NCI-H2029 (cell line): Measurements from ENCODE around the gene SPARCL1.
A peak's percentile ranks its signal among the peaks of the same experiment; 100 is the strongest.
"Not testable (repeated sequence)": the region's sequence is repeated elsewhere in the genome, so short reads cannot be mapped to it uniquely, and the experiment has no call there.

ENCODE experiments used
- DNase-seq: peaks from one replicate; lab custom pipeline; 2025; lab: John Stamatoyannopoulos, UW

SPARCL1 gene

DNA sequence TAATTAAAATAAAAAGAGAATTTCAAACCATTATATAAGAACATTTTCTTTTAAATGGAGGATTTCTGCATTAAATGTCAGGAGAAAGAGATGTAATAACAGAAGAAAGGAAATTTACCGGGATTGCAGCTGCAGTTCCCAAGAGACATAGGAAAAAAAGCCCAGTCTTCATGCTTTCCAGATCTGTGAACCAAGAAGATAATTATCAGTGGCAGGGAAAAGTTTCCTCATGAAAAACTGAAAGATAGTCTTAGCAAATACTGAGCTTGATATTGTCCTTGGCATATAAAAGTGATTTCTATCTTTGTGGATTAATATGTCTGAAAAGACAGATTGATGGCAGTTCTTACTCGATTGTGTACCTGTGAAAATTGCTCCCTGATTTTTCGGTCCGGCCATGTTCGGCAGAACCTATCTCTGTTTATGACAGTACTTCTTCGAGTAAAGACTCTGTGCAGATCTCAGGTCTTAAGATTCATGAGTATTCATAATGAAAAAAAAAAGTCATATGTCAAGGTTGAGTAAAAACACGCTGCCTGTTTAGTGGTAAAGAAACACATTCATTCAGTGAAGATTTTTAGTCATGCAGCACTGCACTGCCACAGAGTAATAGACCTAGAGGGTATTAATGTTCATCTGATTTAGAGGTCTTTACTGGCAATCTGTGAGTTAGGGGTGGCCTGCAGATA, 29.6 kb downstream of the SPARCL1 start:
- no peak for DNase-seq

DNA sequence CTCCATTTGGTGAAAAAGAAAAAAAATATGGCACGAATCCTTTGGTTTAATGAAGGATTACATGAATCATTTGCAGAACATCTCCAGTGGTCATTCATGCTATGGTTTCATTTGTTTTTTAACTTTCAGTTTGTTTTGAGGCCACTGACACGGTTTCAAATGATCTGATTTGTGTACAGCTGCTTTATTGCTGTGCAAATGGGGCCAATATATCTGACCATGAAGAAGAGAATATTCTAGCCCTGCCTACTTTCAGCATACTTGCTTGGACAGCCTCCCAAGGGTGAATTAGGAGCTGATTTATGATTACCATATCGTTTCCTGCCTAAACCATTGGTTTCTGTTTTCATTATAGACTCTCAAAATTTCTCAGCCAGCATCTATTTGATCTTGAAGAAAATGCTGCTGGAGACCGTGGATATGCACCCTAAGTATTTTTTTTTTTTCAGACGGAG, 30.7 kb downstream of the SPARCL1 start:
- no peak for DNase-seq

GRCh38 chr4:87497578-87497977, 31.6 kb downstream of the SPARCL1 start:
- DNase-seq = no peak

DNA sequence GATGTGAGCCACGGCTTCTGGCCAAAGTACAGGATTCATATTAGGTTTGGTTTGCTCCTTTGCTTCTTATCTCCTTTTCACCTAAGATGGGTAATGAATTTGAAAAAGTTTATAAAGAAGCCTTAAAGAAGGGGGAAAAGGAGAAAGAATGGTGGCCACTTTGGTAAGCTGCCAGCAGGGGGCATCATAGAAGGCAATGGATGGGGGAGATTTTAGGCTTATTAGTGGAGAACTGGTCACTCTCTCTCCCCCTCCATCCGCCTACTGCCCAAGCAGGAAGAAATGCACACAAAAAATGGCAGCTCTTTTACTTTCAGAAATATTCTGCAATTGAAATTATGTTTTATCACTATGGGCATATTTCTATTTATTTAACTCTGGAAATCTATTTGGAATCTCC, 32.0 kb downstream of the SPARCL1 start:
- DNase-seq = no peak

- DNase-seq = no peak
These were observed 36.1 kb downstream of the SPARCL1 start for GRCh38 chr4:87493115-87493514.

DNA sequence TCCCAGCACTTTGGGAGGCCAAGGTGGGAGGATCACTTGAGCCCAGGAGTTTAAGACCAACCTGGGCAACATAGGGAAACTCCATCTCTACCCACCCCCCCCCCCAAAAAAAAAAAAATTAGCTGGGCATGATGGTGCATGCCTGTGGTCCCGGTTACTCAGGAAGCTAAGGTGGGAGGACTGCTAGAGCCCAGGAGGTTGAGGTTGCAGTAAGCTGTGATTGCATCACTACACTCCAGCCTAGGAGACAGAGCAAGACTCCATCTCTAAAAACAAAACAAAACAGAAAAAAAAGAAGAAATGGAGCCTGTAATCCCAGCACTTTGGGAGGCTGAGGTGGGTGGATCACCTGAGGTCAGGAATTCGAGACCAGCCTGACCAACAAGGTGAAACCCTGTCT, 37.3 kb downstream of the SPARCL1 start:
- DNase-seq = not testable (repeated sequence)

GRCh38 chr4:87491436-87491835, 37.7 kb downstream of the SPARCL1 start:
- DNase-seq = no peak

GRCh38 chr4:87490664-87491369, 38.4 kb downstream of the SPARCL1 start:
- DNase-seq = no peak

- DNase-seq = no peak
These were observed 39.5 kb downstream of the SPARCL1 start for GRCh38 chr4:87489678-87490077.

DNA sequence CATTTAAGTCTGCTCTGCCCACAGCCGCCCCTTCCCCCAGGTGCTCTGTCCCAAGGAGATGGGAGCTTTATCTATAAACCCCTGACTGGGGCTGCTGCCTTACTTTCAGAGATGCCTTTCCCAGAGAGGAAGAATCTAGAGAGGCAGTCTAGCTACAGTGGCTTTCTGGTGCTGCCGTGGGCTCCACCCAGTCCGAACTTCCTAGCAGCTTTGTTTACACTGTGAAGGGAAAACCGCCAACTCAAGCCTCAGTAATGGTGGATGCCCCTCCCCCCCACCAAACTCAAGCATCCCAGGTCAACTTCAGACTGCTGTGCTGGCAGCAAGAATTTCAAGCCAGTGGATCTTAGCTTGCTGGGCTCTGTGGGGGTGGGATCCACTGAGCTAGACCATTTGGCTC, 40.5 kb downstream of the SPARCL1 start:
- not testable (repeated sequence) for DNase-seq

DNA sequence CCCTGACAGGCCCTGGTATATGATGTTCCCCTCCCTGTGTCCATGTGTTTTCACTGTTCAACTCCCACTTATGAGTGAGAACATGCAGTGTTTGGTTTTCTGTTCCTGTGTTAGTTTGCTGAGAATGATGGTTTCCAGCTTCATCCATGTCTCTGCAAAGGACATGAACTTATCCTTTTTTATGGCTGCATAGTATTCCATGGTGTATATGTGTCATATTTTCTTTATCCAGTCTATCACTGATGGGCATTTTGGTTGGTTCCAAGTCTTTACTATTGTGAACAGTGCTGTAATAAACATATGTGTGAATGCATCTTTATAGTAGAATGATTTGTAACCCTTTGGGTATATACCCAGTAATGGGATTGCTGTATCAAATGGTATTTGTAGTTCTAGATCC, 45.9 kb downstream of the SPARCL1 start:
- DNase-seq = not testable (repeated sequence)

GRCh38 chr4:87481377-87481776, 47.8 kb downstream of the SPARCL1 start:
- DNase-seq = no peak

- DNase-seq = no peak
These were observed 50.4 kb downstream of the SPARCL1 start for GRCh38 chr4:87478732-87479250.

GRCh38 chr4:87476934-87477333, 52.2 kb downstream of the SPARCL1 start:
- DNase-seq = no peak

- DNase-seq = no peak
These were observed 59.8 kb downstream of the SPARCL1 start for GRCh38 chr4:87469390-87469789.

DNA sequence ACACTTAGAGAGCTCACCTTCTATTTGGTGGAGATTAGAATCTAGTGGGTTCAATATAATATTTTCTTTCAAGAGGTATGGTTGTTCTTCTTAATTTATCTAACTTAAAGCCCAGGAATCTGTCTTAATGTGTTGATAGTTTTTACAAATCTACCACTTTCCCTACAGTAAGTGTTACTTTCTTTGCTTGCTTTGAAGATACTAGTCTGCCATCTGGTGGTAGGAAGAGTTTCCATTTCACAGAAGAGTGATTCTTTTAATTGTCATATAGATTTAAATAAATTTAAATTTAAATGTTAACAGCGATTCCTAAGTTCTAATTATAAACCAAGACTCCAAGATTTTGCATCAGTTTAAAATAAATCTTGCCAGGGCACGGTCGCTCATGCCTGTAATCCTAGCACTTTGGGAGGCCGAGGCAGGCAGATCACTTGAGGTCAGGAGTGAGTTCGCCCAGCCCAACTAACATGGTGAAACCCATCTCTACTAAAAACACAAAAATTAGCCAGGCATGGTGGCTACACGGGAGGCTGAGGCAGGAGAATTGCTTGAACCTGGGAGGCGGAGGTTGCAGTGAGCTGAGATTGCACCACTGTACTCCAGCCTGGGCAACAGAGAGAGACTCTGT, 63.3 kb downstream of the SPARCL1 start:
- peak; percentile 2 for DNase-seq

DNA sequence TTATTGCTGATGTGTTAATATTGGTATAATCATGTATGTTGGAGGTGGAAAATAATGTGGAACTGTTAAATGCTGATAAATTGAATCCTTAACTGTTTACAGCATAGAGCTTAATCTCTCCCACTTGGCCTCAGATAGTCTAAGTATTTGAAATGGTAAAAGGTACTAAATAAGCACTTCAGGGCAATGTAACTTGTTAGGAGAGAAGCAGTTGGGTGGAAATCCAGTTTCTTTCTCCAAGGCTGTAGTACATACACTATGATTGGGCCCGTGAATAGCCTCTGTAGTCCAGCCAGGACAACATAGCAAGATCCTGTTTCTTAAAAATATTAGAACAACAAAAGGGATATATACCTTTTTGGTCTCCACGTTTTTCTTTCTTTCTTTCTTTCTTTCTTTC, 67.1 kb downstream of the SPARCL1 start:
- DNase-seq = no peak

- DNase-seq = no peak
These were observed 67.9 kb downstream of the SPARCL1 start for GRCh38 chr4:87461281-87461700.

DNA sequence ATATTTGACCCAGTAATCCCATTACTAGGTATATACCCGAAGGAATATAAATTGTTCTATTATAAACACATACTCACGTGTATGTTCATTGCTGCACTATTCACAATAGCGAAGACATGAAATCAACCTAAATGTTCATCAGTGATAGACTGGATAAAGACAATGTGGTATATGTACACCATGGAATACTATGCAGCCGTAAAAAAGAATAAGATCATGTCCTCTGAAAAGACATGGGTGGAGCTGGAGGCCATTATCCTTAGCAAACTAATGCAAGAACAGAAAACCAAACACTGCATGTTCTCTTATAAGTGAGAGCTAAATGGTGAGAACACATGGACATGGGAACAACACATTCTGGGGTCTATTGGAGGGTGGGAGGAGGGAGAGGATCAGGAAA, 70.3 kb downstream of the SPARCL1 start:
- no peak for DNase-seq

GRCh38 chr4:87451537-87451936, 77.6 kb downstream of the SPARCL1 start:
- DNase-seq = no peak

GRCh38 chr4:87446375-87446774, 82.8 kb downstream of the SPARCL1 start:
- DNase-seq = not testable (repeated sequence)

- DNase-seq = no peak
These were observed 83.2 kb downstream of the SPARCL1 start for GRCh38 chr4:87445964-87446363.

GRCh38 chr4:87444741-87445140, 84.4 kb downstream of the SPARCL1 start:
- DNase-seq = no peak
